ENCODE results near the gene MMS19.

Gene MMS19, protein sequence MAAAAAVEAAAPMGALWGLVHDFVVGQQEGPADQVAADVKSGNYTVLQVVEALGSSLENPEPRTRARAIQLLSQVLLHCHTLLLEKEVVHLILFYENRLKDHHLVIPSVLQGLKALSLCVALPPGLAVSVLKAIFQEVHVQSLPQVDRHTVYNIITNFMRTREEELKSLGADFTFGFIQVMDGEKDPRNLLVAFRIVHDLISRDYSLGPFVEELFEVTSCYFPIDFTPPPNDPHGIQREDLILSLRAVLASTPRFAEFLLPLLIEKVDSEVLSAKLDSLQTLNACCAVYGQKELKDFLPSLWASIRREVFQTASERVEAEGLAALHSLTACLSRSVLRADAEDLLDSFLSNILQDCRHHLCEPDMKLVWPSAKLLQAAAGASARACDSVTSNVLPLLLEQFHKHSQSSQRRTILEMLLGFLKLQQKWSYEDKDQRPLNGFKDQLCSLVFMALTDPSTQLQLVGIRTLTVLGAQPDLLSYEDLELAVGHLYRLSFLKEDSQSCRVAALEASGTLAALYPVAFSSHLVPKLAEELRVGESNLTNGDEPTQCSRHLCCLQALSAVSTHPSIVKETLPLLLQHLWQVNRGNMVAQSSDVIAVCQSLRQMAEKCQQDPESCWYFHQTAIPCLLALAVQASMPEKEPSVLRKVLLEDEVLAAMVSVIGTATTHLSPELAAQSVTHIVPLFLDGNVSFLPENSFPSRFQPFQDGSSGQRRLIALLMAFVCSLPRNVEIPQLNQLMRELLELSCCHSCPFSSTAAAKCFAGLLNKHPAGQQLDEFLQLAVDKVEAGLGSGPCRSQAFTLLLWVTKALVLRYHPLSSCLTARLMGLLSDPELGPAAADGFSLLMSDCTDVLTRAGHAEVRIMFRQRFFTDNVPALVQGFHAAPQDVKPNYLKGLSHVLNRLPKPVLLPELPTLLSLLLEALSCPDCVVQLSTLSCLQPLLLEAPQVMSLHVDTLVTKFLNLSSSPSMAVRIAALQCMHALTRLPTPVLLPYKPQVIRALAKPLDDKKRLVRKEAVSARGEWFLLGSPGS

DNA sequence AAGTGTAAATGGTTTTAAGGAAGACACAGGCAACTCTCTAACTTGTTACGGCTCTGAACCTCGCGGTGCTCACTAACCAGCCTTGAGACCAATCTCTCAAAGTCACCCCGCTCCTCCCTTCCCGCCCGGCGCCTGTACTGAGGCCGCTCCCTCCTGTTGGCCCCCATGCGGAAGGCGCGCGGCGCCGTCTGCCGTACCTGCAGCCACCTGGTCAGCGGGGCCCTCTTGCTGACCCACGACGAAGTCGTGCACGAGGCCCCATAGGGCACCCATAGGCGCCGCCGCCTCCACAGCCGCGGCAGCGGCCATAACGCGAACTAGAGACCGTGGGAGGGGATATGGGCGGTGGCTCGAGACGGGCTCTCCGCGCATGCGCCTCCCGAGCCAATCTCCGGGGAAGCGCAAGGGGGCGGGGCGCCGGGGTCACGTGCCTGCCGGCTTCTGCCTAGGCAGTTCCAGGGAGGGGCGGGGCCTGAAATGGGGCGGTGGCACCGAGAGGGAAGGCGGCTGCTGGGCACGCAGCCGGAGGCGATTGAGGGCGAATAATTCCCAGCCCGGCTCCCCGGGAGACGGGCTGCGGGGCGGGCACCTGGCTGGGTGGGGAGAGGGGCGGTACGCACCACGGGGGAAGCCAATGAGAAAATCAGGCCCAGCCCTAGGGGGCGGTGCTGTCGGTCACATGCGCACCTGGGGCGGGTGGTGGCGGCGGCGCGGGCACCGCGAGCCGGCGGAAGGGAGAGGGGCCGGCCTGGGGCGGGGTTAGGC, at the start of gene MMS19:
TSS of gene MMS19 (minus strand) at position 347 of the 765 bp plus-strand sequence. CDS start at position 309, 38 bp downstream.
- Histone ChIP-seq H3K9ac (ENCODE audit: low read depth, low read length) (peak within 1 kb of the TSS; percentile 94; the same call in 1 of the 2 replicates), H3K36me3 (ENCODE audit: insufficient read depth, low read depth, low read length) (peaks cover 4% of the 10 kb centered on the region; the same call in 1 of the 2 replicates), H3K4me3 (ENCODE audit: low read length) (peak within 1 kb of the TSS; percentile 97), H3K27me3 (ENCODE audit: insufficient read depth, low read length) (peaks cover 33% of the 10 kb centered on the region), H3K27ac (ENCODE audit: low read length) (peak within 1 kb of the TSS; percentile 59), H3K4me1 (ENCODE audit: insufficient read depth, low read length) (peaks cover 24% of the 10 kb centered on the region), H3K9me3 (ENCODE audit: insufficient read depth, low read depth, low read length) (no peaks in the 10 kb centered on the region)

DNA sequence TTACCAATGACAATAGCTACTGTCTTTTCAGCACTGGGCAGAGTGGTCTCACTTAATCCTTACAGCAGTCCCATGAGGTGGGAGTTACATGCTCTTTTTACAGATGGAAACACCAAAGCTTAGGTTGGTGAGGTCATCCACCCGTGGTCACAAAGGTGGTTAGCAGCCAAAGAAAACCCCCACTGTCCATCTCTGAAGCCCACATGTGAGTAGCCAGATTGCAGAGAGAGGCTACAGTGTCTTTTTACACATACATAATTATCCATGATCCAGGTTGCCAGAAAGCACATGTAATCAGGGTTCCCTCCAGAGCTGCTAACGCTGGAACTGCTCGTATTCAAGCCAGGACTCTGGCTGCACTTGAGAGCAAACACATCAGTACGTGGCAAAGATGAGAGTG, 49.7 kb upstream of the MMS19 start:
- H3K9me3 ChIP-seq (ENCODE audit: insufficient read depth, low read depth, low read length), result no peaks in the 10 kb centered on the region
- H3K4me1 ChIP-seq (ENCODE audit: insufficient read depth, low read length), result peaks cover 19% of the 10 kb centered on the region
- no peaks in the 10 kb centered on the region for H3K36me3 ChIP-seq (ENCODE audit: insufficient read depth, low read depth, low read length)
- no peaks in the 10 kb centered on the region for H3K27me3 ChIP-seq (ENCODE audit: insufficient read depth, low read length)
- H3K4me3 ChIP-seq (ENCODE audit: low read length), result no peak overlapping the region
- no peak overlapping the region for H3K27ac ChIP-seq (ENCODE audit: low read length)
- no peak overlapping the region for H3K9ac ChIP-seq (ENCODE audit: low read depth, low read length)

DNA sequence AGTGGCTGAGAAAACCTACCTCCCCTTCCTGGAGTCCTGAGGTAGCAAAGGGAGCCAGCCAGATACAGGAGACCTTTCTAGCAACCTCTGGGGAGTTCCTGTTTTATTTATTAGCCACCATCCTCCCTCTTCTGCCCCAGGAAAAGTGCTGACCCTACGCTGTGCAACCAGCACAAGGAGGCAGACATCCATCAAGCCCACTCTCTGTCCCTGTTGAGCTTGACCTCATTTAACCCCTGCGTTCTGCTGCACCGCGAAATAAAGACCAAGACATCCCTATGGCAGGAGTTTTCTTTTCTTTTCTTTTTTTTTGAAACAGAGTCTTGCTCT, 49.0 kb upstream of the MMS19 start:
- H3K27me3 ChIP-seq (ENCODE audit: insufficient read depth, low read length), result no peaks in the 10 kb centered on the region
- no peak overlapping the region for H3K27ac ChIP-seq (ENCODE audit: low read length)
- no peaks in the 10 kb centered on the region for H3K36me3 ChIP-seq (ENCODE audit: insufficient read depth, low read depth, low read length)
- no peak overlapping the region for H3K4me3 ChIP-seq (ENCODE audit: low read length)
- H3K4me1 ChIP-seq (ENCODE audit: insufficient read depth, low read length), result peaks cover 25% of the 10 kb centered on the region
- H3K9ac ChIP-seq (ENCODE audit: low read depth, low read length), result no peak overlapping the region
- no peaks in the 10 kb centered on the region for H3K9me3 ChIP-seq (ENCODE audit: insufficient read depth, low read depth, low read length)

DNA sequence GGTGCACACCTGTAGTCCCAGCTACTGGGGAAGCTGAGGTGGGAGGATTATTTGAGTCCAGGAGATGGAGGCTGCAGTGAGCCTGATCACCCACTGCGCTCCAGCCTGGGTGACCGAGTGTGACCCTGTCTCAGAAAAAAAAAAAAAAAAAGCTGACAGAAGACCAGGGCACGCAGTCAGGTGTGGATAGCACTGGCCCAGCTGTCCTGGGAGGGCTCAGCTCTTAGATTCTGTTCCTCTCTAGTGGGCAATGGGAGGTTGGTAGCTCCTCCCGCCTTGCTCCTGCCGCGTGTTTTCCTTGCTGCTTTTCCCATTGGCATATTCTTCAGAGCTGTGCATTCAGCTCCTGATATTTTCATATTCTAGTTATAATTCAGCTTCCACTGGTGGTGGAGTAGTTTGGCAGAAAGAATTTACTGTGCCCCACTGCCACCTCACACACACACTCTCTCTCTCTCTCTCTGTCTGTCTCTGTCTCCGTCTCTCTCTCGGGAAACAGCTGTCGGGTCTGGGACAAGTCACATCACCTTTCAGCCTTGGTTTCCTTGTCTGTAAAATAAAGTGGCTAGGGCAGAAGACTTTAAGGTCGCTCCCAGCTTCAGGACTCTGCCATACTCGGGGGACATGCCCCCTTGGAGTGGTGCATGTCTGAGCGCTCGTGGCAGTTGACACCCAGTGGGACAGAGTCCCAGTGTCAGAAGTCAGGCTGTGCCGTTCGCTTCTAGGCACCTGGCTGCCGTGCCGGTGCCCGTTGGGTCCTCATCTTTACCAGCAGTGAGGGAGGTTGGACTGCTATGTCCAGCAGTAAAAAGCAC, 48.4 kb upstream of the MMS19 start:
- no peaks in the 10 kb centered on the region for H3K9me3 ChIP-seq (ENCODE audit: insufficient read depth, low read depth, low read length)
- no peaks in the 10 kb centered on the region for H3K36me3 ChIP-seq (ENCODE audit: insufficient read depth, low read depth, low read length)
- H3K27me3 ChIP-seq (ENCODE audit: insufficient read depth, low read length), result no peaks in the 10 kb centered on the region
- H3K9ac ChIP-seq (ENCODE audit: low read depth, low read length), result no peak overlapping the region
- no peak overlapping the region for H3K4me3 ChIP-seq (ENCODE audit: low read length)
- no peak overlapping the region for H3K27ac ChIP-seq (ENCODE audit: low read length)
- H3K4me1 ChIP-seq (ENCODE audit: insufficient read depth, low read length), result peaks cover 25% of the 10 kb centered on the region

DNA sequence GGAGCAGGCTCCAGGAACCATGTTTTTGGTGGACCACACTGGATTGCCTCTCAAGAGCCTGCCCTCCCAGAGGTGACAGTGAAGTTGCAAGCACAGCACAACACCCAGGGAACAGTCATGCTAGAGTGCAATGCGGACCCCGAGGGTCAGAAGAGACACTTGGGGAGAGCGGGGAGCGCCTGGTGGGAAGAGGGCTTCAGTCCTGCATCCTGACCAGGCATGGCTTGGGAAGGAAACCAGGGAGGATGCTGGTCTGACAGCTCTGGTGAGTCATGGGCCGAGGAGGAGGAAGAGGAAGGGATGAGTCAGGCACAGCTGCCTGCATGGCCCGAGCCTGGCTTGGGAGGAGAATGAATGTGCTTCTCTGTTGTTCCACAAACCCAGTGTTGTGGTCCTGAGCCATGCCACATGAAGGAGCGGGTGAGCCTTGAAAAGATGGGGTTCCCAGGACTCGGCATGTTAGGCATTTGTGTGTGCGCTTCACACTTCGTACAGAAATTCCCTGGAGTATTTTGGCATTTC, 44.9 kb upstream of the MMS19 start:
- no peaks in the 10 kb centered on the region for H3K36me3 ChIP-seq (ENCODE audit: insufficient read depth, low read depth, low read length)
- no peak overlapping the region for H3K4me3 ChIP-seq (ENCODE audit: low read length)
- peak overlapping the region; percentile 14 for H3K27ac ChIP-seq (ENCODE audit: low read length)
- H3K9me3 ChIP-seq (ENCODE audit: insufficient read depth, low read depth, low read length), result no peaks in the 10 kb centered on the region
- no peak overlapping the region for H3K9ac ChIP-seq (ENCODE audit: low read depth, low read length)
- H3K4me1 ChIP-seq (ENCODE audit: insufficient read depth, low read length), result peaks cover 8% of the 10 kb centered on the region
- H3K27me3 ChIP-seq (ENCODE audit: insufficient read depth, low read length), result no peaks in the 10 kb centered on the region

DNA sequence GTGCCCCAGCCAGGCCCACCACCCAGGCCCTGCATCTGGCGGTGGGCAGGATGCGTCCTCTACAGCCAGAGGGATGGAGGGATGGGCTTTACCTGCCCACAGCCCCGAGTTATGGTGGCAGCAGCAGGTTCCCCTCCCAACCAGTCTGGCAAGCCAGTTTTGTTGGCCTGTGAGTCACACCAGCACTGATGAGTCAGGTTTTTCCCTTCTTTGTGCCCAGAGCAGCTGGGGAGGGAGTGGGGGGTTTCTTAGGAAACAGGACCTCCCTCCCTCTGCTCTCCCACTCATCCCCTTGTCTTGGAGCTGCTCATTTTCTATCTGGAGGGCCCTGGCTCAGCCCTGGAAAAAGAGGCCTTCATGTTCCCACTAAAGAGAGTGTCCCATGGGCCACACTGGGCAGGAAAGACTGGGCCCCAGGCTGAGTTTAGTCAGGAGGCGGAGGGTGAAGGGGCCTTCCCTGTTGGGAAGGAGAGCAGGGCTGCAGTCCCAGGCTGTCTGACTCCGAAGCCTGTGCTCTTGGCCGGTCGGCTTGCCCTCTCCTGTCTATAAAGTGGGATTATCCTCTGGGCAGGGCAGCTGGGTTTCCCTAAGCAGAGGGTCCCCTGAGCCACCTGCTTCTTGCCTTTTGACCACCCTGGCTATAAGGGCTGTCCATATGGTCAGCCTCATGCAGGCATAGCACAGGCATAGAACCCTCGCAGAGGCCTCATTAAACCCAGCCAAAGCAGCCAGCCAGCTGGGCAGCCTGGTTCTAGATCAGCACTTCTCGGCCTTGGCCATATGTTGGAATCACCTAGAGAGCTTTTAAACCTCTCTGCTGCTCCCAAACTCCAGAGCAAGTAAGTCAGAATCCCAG, 44.2 kb upstream of the MMS19 start:
- peaks cover 8% of the 10 kb centered on the region for H3K4me1 ChIP-seq (ENCODE audit: insufficient read depth, low read length)
- H3K9me3 ChIP-seq (ENCODE audit: insufficient read depth, low read depth, low read length), result no peaks in the 10 kb centered on the region
- peak overlapping the region; percentile 14 for H3K27ac ChIP-seq (ENCODE audit: low read length)
- no peak overlapping the region for H3K4me3 ChIP-seq (ENCODE audit: low read length)
- H3K9ac ChIP-seq (ENCODE audit: low read depth, low read length), result no peak overlapping the region; the same call in 1 of the 2 replicates
- no peaks in the 10 kb centered on the region for H3K36me3 ChIP-seq (ENCODE audit: insufficient read depth, low read depth, low read length)
- H3K27me3 ChIP-seq (ENCODE audit: insufficient read depth, low read length), result no peaks in the 10 kb centered on the region

DNA sequence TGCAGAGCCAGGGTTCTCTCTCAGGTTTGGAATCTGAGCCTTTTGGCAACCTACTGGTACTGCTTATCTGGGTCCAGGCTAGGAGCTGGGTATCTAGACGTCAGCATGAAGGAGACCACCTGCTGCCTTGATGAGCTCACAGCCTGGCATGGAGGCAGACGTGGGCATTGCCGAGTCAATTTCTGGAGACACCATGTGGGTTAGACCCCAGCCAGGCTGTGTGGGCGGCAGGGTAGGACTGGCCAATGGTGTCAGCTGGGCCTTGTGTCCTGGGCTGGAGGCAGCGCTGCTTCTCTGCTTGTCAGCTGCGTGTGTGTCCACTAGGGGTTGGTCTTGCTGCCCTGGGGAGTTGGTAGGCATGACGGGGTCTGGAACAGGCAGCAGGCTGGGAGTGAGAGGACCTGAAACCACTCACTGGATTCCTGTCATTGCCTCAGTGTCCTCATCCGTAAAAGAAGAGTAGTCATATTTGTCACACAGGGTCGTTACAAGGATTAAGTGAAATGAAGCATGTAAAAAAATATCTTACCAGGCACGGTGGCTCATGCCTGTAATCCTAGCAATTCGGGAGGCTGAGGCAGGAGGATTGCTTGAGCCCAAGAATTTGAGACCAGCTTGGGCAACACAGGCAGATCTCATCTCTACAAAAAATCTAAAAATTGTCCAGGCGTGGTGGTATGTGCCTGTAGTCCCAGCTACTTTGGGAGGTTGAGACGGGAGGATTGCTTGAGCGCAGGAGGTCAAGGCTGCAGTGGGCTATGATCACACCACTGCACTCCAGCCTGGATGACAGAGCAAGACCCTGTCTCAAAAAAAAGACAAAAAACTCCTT, 42.7 kb upstream of the MMS19 start:
- no peak overlapping the region for H3K27ac ChIP-seq (ENCODE audit: low read length)

DNA sequence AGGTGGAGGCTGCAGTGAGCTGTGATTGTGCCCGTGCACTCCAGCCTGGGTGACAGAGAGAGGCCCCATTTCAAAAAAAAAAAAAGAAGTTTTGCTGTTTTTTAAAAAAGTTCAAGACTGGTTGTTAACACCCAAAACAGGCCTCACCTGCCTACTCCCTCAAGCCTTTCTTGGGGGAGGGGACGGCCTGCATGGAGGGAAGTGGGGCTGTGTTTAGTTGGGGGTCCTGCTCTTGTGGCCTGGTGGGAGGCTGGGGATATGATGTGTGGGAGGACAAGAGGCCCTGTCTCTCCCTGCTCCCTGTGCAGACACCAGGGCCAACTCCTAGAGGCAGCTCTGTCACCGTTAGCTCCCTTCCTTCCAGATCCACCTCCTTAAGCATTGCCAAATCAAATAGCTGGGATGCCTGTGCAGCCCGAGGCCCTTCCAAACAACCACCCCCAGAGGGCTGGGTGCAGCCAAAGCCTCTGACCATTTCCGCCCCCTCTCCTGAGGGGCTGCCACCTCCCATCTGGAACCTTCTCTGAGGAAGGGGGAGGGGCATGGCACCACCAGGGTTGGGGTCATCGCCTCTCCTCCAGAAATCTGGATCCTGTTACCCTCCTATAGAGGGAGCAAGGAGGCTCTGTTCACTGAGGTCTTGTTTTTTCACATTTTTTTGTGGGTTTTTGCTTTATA, 41.4 kb upstream of the MMS19 start:
- no peaks in the 10 kb centered on the region for H3K27me3 ChIP-seq (ENCODE audit: insufficient read depth, low read length)
- peaks cover 8% of the 10 kb centered on the region for H3K4me1 ChIP-seq (ENCODE audit: insufficient read depth, low read length)
- H3K9ac ChIP-seq (ENCODE audit: low read depth, low read length), result peak overlapping the region; percentile 50; the same call in 1 of the 2 replicates
- no peak overlapping the region for H3K27ac ChIP-seq (ENCODE audit: low read length)
- H3K4me3 ChIP-seq (ENCODE audit: low read length), result no peak overlapping the region
- H3K36me3 ChIP-seq (ENCODE audit: insufficient read depth, low read depth, low read length), result no peaks in the 10 kb centered on the region
- H3K9me3 ChIP-seq (ENCODE audit: insufficient read depth, low read depth, low read length), result no peaks in the 10 kb centered on the region

More for the DNA sequence above, 42.7 kb upstream of the MMS19 start:
- H3K9ac ChIP-seq (ENCODE audit: low read depth, low read length), result no peak overlapping the region
- H3K4me3 ChIP-seq (ENCODE audit: low read length), result no peak overlapping the region
- H3K4me1 ChIP-seq (ENCODE audit: insufficient read depth, low read length), result peaks cover 8% of the 10 kb centered on the region
- no peaks in the 10 kb centered on the region for H3K9me3 ChIP-seq (ENCODE audit: insufficient read depth, low read depth, low read length)
- no peaks in the 10 kb centered on the region for H3K36me3 ChIP-seq (ENCODE audit: insufficient read depth, low read depth, low read length)
- no peaks in the 10 kb centered on the region for H3K27me3 ChIP-seq (ENCODE audit: insufficient read depth, low read length)

DNA sequence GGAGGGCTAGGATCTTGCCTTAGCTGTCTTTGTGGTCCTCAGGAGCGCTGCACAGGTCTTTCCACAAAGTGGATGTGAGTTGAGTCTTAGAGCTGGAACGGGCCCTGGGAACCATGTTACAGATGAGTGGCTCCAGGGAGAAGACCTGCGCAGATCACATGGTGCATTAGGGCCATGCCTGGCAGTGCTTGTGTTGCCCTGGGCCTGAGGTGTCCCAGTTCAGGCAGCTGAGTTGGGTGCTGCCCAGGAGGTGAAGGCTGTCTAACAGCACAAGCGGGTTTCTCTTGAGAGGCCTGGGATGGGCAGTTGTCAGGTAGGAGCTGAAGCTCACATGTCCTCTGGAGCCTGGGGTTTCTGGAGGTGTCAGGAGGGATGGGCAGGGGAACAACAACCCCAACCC, 40.6 kb upstream of the MMS19 start:
- H3K27me3 ChIP-seq (ENCODE audit: insufficient read depth, low read length), result no peaks in the 10 kb centered on the region
- H3K27ac ChIP-seq (ENCODE audit: low read length), result no peak overlapping the region
- peaks cover 8% of the 10 kb centered on the region for H3K4me1 ChIP-seq (ENCODE audit: insufficient read depth, low read length)
- no peak overlapping the region for H3K4me3 ChIP-seq (ENCODE audit: low read length)
- no peak overlapping the region for H3K9ac ChIP-seq (ENCODE audit: low read depth, low read length)
- H3K9me3 ChIP-seq (ENCODE audit: insufficient read depth, low read depth, low read length), result no peaks in the 10 kb centered on the region
- H3K36me3 ChIP-seq (ENCODE audit: insufficient read depth, low read depth, low read length), result no peaks in the 10 kb centered on the region
